Right atrium auricular region (tissue), 2 donors: ENCODE data around the gene GFER. TPM values are rescaled to one million over a fixed set of nuclear protein-coding genes. Genes with fewer than 3 reads are reported as not detected.
"Not testable (repeated sequence)": the region's sequence is repeated elsewhere in the genome, so short reads cannot be mapped to it uniquely, and the experiment has no call there.

Experiments used
- DNase-seq: peaks from one replicate; pipeline ENCODE4 v3.0.0-alpha.2; 2019; ENCODE audit warnings: low spot score
- H3K27ac ChIP-seq, 2 donors: fragments of 200-600 bp; sonication (generic); 1 replicate in 1 of 2; 2 replicates in 1 of 2; pipeline ENCODE4 v1.5.1; 2016 to 2019
- H3K27me3 ChIP-seq, 2 donors: fragments of 200-600 bp; sonication (generic); one replicate each; pipeline versions ENCODE4 v1.5.1 to v1.6.0; 2017 to 2019
- H3K36me3 ChIP-seq: fragments of 200-600 bp; sonication (generic); one replicate; pipeline ENCODE4 v1.5.1; 2016
- H3K4me1 ChIP-seq, 2 donors: fragments of 200-600 bp; sonication (generic); one replicate each; pipeline versions ENCODE4 v1.5.1 to v1.6.0; 2017 to 2019
- H3K4me3 ChIP-seq, 2 donors: fragments of 200-600 bp; sonication (generic); 1 replicate in 1 of 2; 2 replicates in 1 of 2; pipeline ENCODE4 v1.5.1; 2017 to 2019; ENCODE audit warnings: mild to moderate bottlenecking in 1 of 2, moderate library complexity in 1 of 2
- H3K9me3 ChIP-seq, 2 donors: fragments of 200-600 bp; sonication (generic); one replicate each; pipeline ENCODE4 v1.5.1; 2019
- CTCF ChIP-seq, 2 donors: fragments of 200-600 bp; sonication (generic); IDR thresholded peaks; one replicate each; pipeline ENCODE4 v1.5.1; 2019; ENCODE audit warnings: antibody characterized with exemption in 2 of 2
- total RNA-seq, 2 donors: library from RNA; depleted of rRNA; stranded (reverse); fragments of >200 nt; gene quantifications; one replicate each; pipeline ENCODE4 v1.1.0, GENCODE V29; 2016

Gene GFER
- total RNA-seq = 10 to 100 TPM; 11.9 to 12.6 TPM

- Histone ChIP-seq H3K27me3 (peaks cover 8 to 9% of the 10 kb centered on the region in 2 donors), H3K36me3 (peaks cover 12% of the 10 kb centered on the region), H3K9me3 (no peaks in the 10 kb centered on the region), H3K4me3 (peak within 1 kb of the TSS; percentile 96), H3K4me1 (peaks cover 0 to 42% of the 10 kb centered on the region in 2 donors), H3K27ac (peak within 1 kb of the TSS; percentile 66 to 80)
- TF ChIP-seq CTCF (IDR thresholded peaks at IDR 0.05) = peak in 1 of 2 donors; percentile 58
- DNase-seq = peak; percentile 85
Observed at GRCh38 chr16:1983544-1984346, at the start of gene GFER. Gene GFER (plus strand): TSS chr16:1984193. CDS start chr16:1984219, 26 bp downstream.

- Histone ChIP-seq H3K9me3 (no peaks in the 10 kb centered on the region), H3K4me1 (peaks cover 0 to 7% of the 10 kb centered on the region in 2 donors), H3K27me3 (no peaks in the 10 kb centered on the region), H3K4me3 (no peak overlapping the region), H3K27ac (no peak overlapping the region), H3K36me3 (peaks cover 30% of the 10 kb centered on the region)
- TF ChIP-seq CTCF (IDR thresholded peaks at IDR 0.05) = no peak
- no peak for DNase-seq
Observed at GRCh38 chr16:1936945-1937479, 47.0 kb upstream of the GFER start.

- DNase-seq = no peak
Observed at GRCh38 chr16:1938316-1938715, 45.7 kb upstream of the GFER start.

GRCh38 chr16:1938910-1939309, 45.1 kb upstream of the GFER start:
- Histone ChIP-seq H3K27ac (no peak overlapping the region), H3K36me3 (peaks cover 30% of the 10 kb centered on the region), H3K9me3 (no peaks in the 10 kb centered on the region), H3K27me3 (no peaks in the 10 kb centered on the region), H3K4me1 (peaks cover 0 to 19% of the 10 kb centered on the region in 2 donors), H3K4me3 (no peak overlapping the region)
- DNase-seq = no peak
- no peak for TF ChIP-seq CTCF (IDR thresholded peaks at IDR 0.05)

More at GRCh38 chr16:1938316-1938715, 45.7 kb upstream of the GFER start:
- Histone ChIP-seq H3K36me3 (peaks cover 30% of the 10 kb centered on the region), H3K4me1 (peaks cover 0 to 14% of the 10 kb centered on the region in 2 donors), H3K27ac (no peak overlapping the region), H3K27me3 (no peaks in the 10 kb centered on the region), H3K9me3 (no peaks in the 10 kb centered on the region), H3K4me3 (no peak overlapping the region)
- TF ChIP-seq CTCF (IDR thresholded peaks at IDR 0.05) = no peak

GRCh38 chr16:1939833-1940232, 44.2 kb upstream of the GFER start:
- H3K9me3 ChIP-seq, H3K4me3 ChIP-seq, DNase-seq, H3K27me3 ChIP-seq, H3K27ac ChIP-seq: not testable (repeated sequence)
- Histone ChIP-seq H3K36me3 (peaks cover 30% of the 10 kb centered on the region), H3K4me1 (peaks cover 0 to 19% of the 10 kb centered on the region in 2 donors)
